ENCODE data around the gene SETDB1. TPM values are rescaled to one million over a fixed set of nuclear protein-coding genes. Genes with fewer than 3 reads are reported as not detected.
"Not testable (repeated sequence)": the region's sequence is repeated elsewhere in the genome, so short reads cannot be mapped to it uniquely, and the experiment has no call there.

The SETDB1 gene
- 30.7 and 43.0 TPM in 2 replicates for total RNA-seq (ENCODE audit: low replicate concordance)

GRCh38 chr1:150926097-150926741, at the start of gene SETDB1:
TSS of gene SETDB1 (plus strand) at chr1:150926363. CDS start at chr1:150927715, 1,352 bp downstream.
- TF ChIP-seq CTCF (IDR thresholded peaks at IDR 0.05; ENCODE audit: insufficient read depth, low read length), result no peak
- peak within 1 kb of the TSS; percentile 85 for H3K4me3 ChIP-seq (ENCODE audit: low read depth, low read length)
- DNase-seq (ENCODE audit: low read depth), result peak; percentile 97

DNA sequence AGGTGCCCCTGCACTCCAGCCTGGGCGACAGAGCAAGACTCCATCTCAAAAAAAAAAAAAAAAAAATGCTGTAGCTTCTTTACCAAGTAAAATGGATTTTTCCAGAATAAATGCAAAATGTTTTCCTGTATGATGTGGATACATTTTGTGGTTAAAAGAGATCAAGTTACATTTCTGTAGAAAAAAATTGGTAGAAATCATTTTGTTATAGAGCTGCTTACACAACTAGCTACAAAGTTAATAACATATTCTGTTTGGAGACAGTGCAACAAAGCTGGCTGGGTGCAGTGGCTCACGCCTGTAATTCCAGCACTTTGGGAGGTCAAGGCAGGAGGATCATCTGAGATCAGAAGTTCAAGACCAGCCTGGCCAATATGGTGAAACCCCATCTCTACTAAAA, 47.2 kb upstream of the SETDB1 start:
- H3K4me3 ChIP-seq (ENCODE audit: low read depth, low read length); DNase-seq (ENCODE audit: low read depth): not testable (repeated sequence)

GRCh38 chr1:150881331-150882070, 44.7 kb upstream of the SETDB1 start:
- no peak for TF ChIP-seq CTCF (IDR thresholded peaks at IDR 0.05; ENCODE audit: insufficient read depth, low read length)
- peak; percentile 98 for DNase-seq (ENCODE audit: low read depth)
- no peak overlapping the region for H3K4me3 ChIP-seq (ENCODE audit: low read depth, low read length)

GRCh38 chr1:150883121-150883520, 43.0 kb upstream of the SETDB1 start:
- not testable (repeated sequence) for H3K4me3 ChIP-seq (ENCODE audit: low read depth, low read length); DNase-seq (ENCODE audit: low read depth)

- DNase-seq (ENCODE audit: low read depth), result peak; percentile 34
- H3K4me3 ChIP-seq (ENCODE audit: low read depth, low read length), result no peak within 1 kb of the TSS
- no peak for TF ChIP-seq CTCF (IDR thresholded peaks at IDR 0.05; ENCODE audit: insufficient read depth, low read length)
These were observed 39.1 kb upstream of the SETDB1 start, which contains the start of gene CTXND2 for GRCh38 chr1:150887018-150887417. TSS of gene CTXND2 (plus strand) at chr1:150887136. CDS start at chr1:150912315, 25,179 bp downstream.

DNA sequence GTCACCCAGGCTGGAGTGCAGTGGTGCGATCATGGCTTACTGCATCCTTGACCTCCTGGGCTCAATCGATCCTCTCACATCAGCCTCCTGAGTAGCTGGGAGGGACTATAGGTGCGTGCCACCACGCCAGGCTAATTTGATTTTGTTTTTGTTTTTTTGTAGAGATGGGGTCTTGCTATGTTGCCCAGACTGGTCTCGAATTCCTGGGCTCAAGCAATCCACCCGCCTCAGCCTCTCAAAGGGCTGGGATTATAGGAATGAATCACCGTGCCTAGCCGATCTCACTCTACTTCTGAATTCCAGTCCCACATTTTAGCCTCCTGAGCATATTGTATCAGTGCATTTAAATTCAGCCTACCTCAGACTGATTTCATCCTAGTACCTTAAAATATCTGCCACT, 37.4 kb upstream of the SETDB1 start:
- H3K4me3 ChIP-seq (ENCODE audit: low read depth, low read length), result no peak overlapping the region
- no peak for TF ChIP-seq CTCF (IDR thresholded peaks at IDR 0.05; ENCODE audit: insufficient read depth, low read length)
- no peak for DNase-seq (ENCODE audit: low read depth)

- no peak for DNase-seq (ENCODE audit: low read depth)
- H3K4me3 ChIP-seq (ENCODE audit: low read depth, low read length), result no peak overlapping the region
- TF ChIP-seq CTCF (IDR thresholded peaks at IDR 0.05; ENCODE audit: insufficient read depth, low read length), result no peak
These were observed 36.1 kb upstream of the SETDB1 start for GRCh38 chr1:150890033-150890416.
